Astrocyte of the spinal cord (primary cell): ENCODE data around the gene TCOF1.

Experiments
- DNase-seq: peaks from one replicate; pipeline ENCODE4 v3.0.0; 2011; ENCODE audit warnings: low read depth, low spot score
- H3K4me3 ChIP-seq: 2 replicates; pipeline ENCODE4 v1.5.1; 2011; ENCODE audit warnings: low read depth, mild to moderate bottlenecking, low read length, moderate library complexity
- CTCF ChIP-seq: IDR thresholded peaks from 2 replicates; pipeline ENCODE4 v1.5.1; 2012; ENCODE audit warnings: low read depth, mild to moderate bottlenecking, low read length, inconsistent platforms
- in situ Hi-C: cut with HindIII; loops from 2 replicates; pipeline ENCODE4 v1.10.0; 2017; ENCODE audit warnings: low sequenced_read_pairs

TCOF1 gene

DNA sequence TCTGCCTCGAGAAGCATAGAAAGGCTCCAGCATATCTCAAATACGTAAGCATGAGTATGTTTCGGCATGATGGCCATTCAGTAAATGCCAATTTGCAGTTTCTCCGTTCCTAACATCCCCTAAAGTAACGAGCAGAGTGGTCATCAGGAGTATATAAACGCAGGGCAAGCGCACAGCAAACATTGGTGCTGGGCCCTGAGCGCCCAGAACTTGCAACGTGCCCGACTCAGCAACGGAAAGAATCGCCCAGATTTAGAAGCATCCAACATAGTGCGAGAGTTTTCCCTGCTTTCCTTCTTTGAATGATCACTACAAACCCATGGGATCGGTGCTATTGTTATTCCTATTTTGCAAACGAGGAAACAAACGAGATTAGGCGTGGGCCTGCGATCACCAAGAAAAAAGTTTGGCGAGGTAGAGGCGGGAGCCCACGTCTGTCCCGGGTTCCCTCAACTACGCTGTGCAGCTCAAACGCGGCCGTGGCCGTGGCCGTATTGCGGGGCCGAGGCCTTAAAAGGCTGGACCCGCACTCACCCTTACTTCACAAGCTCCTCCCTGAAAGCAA lies 91.5 kb downstream of the TCOF1 start:
- no peak for TF ChIP-seq CTCF
- H3K4me3 ChIP-seq: peak overlapping the region; percentile 66
- in situ Hi-C loops: no loop called here
- no peak for DNase-seq
